GM19455 (cell line): ENCODE results near the gene ZDHHC3.
"Not testable (repeated sequence)": the region's sequence is repeated elsewhere in the genome, so short reads cannot be mapped to it uniquely, and the experiment has no call there.

Experiments
- ATAC-seq: cut with Tn5 transposase; IDR thresholded peaks from one replicate; pipeline ENCODE4 v1.9.1; 2021; ENCODE audit not compliant: unreplicated experiment

Gene ZDHHC3

GRCh38 chr3:44966795-44967278 is 9.1 kb downstream of the ZDHHC3 start:
- no peak for ATAC-seq

- no peak for ATAC-seq
Observed at GRCh38 chr3:44965165-44965564, 10.8 kb downstream of the ZDHHC3 start.

GRCh38 chr3:44963571-44964325 is 12.2 kb downstream of the ZDHHC3 start:
- ATAC-seq, result no peak

DNA sequence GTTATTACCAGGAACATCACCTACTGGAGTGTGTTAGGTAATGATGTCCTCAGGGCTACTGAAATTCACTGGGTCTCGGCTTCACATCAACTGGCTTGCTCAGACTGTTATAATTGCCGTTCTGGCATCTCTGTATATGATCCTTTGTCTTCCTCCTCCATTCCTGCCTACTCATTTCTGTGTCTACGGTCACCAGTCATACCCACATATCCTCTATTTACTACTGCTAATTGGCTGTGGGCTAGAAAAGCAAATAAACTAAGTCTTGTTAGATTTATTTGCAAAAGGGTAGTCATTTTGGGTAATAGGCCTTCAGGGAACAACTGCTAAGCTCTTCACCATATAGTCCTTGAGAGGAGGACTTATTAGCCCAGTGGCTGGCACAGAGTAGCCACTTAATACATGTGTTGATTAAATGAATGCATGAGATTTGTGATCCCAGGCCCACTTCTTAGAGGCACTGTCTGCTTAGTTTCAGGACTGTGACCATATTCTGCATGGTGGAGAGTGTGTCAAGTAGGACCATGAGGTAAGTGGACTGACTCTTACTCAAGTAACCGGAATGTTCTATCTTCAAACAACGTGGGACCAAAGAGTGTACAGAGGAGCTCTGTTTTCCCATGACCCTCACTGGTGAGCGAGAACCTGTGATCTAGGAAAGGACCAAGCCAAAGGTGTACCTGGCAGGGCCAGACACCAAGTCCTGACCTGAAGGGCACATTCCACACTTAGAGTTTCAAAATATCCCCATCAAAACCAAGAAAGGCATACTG is 13.2 kb downstream of the ZDHHC3 start:
- ATAC-seq, result no peak

- ATAC-seq, result no peak
Observed at GRCh38 chr3:44961888-44962287, 14.1 kb downstream of the ZDHHC3 start.

GRCh38 chr3:44960387-44961026 is 15.5 kb downstream of the ZDHHC3 start:
- peak; percentile 45 for ATAC-seq

DNA sequence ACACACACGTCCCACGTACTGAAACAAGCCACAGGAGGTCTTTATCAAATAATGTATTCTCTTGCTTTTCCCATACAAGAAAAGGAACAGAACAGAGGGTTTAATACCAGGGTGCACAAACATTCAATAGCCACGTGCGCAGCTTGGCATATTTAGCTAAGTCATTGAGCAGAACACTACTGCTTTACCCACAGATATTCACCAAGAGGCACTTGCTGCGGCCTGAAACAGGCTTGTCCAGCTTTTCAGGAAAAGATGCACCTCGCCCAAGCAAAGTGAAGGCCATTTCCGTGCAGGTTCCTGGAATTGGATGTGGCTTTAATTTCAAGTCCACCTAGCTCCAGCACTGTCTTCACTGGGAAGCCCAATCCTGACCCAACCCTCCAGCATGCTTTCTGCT is 17.6 kb downstream of the ZDHHC3 start:
- no peak for ATAC-seq

- no peak for ATAC-seq
Observed at GRCh38 chr3:44957986-44958385, 18.0 kb downstream of the ZDHHC3 start.

DNA sequence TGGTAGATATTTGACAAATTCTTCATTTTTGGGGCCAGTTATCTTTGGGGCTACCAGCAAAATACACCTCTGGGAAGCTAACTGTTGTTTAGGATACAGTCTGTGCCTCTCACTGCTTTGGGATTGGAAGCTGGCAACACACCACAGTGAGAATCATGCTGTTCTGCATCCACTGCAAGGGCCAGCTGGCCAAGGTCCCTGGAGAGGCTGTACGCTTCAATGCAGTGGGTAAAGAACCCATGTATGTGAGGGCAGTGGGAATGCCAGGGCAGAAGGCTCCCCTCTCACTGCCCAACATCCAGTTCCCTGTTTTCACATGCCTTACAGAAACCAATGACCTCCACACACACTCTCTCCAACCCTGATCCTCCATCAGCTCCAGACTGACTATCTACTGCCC is 20.1 kb downstream of the ZDHHC3 start:
- no peak for ATAC-seq

DNA sequence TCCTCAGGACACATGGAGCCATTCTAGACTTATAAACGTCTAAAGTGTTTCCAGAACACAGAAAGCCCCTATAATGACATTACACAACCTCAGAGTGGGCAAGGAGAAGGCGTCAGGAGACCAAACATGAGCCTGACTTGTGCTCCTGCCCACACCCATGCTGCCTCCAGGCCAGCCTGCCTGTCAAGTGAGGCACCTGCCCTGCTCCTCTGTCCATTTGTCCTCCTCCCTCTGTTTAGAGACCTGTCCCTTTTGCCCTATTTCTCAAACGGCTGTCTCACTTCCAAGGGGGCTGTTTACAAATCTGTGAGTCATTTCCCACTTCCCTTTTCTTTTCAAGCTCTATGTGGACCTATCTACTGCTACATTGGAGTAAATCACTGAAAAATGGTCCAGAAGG is 21.0 kb downstream of the ZDHHC3 start:
- ATAC-seq, result no peak

GRCh38 chr3:44954304-44954703 is 21.7 kb downstream of the ZDHHC3 start:
- ATAC-seq, result no peak

DNA sequence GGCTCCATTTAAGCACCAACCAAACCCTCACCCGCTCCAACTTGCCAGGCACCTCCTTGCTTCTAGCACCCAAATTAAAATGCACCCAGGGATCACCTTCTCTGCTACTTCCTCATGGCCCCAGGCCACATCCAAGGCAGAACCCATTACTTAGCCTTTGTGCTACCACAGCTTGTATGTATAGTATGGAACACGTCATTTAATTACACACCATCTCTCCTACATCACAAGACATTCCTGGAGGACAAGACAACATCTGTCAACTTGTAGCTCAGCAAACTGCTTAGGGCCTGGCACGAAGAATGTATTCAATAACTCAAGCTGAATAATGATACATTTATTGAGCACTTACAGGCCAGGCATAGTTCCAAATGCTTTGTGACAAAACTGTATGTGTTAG is 23.3 kb downstream of the ZDHHC3 start:
- no peak for ATAC-seq

GRCh38 chr3:44950275-44950734 is 25.7 kb downstream of the ZDHHC3 start:
- no peak for ATAC-seq

DNA sequence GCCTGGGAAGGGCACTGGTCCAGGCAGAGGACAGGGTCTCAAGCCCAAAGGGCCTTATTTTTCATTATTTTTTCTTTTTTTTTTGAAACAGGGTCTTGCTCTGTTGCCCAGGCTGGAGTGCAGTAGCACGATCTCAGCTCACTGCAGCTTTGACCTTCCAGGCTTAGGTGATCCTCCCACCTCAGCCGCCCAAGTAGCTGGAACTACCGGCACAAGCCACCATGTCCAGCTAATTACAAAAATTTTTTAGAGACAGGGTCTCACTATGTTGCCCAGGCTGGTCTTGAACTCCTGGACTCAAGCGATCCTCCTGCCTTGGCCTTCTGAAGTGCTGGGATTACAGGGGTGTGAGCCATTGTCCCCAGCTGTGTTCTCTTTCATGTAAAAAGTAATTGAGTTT is 26.2 kb downstream of the ZDHHC3 start:
- not testable (repeated sequence) for ATAC-seq

- ATAC-seq, result no peak
Observed at GRCh38 chr3:44948239-44948638, 27.7 kb downstream of the ZDHHC3 start.

- no peak for ATAC-seq
Observed at GRCh38 chr3:44942202-44942921, 33.6 kb downstream of the ZDHHC3 start.

GRCh38 chr3:44939581-44940036 is 36.4 kb downstream of the ZDHHC3 start:
- no peak for ATAC-seq

DNA sequence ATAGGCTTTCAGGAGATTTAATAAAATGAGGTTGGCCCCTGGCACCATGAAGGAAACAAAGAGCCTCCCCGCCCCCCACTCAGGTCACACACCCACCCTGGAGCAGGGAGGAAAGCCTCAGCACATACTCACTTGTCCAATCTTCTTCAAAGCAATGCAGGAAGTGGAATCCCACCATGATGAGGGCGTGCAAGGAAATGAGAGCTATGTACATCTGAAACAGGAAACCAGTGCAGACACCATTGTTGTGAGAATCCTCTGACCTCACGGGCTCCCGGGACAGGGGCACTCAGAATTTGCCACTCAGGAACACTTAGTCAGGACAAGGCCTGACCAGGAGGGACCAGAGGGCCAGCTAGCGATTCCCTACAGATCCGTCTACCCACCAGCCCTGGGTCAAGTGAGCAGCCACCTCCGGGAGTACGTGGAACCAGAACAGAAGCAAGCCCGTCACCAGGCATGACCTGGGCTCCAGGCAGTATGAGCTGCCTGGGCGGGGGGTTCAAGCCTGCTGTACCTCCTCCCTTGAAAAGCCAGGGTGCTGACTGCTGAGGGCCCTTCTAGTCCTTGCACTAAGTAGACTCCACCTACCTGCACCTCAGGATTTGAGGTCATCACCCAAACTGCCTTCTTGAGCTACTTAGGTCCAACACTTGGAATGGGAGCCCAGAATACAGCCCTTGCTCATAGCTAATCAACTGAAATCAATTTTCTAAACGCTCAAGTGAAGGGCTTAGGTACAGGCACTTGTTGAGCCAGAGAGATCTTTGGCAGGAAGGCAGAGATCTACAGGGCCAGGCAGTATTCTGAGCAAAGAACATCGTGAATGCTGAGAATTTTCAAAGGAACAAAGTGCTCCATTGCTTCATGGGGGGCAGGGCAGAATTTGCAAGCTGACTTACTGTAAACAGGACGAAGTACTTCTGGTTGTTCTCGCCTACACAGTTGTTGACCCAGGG is 42.7 kb downstream of the ZDHHC3 start:
- no peak for ATAC-seq

GRCh38 chr3:44932271-44932670 is 43.7 kb downstream of the ZDHHC3 start:
- ATAC-seq, result no peak

DNA sequence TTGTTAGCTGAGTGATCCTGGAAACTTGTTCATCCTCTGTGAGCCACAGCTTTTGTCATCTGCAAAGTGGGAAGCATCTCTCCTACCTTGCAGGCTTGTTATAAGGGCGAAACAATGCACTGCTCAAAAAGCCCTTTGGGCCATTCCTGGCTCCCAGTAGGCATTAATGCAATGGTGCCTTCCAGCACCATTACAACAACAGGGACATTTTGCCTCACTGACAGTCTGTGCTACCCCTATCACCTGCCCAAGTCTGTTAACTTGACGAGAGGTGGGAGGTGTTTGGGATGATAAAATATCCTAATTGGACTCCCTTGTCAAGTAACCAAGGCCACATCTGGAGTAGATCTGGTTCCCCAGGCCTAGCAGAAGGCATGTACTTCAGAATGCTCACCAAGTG is 44.2 kb downstream of the ZDHHC3 start:
- no peak for ATAC-seq
